Muscle of arm (tissue), 12 donors: ENCODE data around the gene RSPO3. TPM values are rescaled to one million over a fixed set of nuclear protein-coding genes. Genes with fewer than 3 reads are reported as not detected.

Experiments used
- DNase-seq: peaks from one replicate; pipeline ENCODE4 v3.0.0-alpha.2; 2013
- polyA plus RNA-seq, 12 donors: library from polyadenylated mRNA; unstranded; fragments of 120-200 nt; gene quantifications; one replicate each; pipeline ENCODE4 v1.2.1, GENCODE V29; 2013; ENCODE audit not compliant: insufficient read length in 12 of 12

Gene RSPO3
- polyA plus RNA-seq, 12 donors: 11.9 to 26.7 (median 18.2) TPM; not detected in 1

DNA sequence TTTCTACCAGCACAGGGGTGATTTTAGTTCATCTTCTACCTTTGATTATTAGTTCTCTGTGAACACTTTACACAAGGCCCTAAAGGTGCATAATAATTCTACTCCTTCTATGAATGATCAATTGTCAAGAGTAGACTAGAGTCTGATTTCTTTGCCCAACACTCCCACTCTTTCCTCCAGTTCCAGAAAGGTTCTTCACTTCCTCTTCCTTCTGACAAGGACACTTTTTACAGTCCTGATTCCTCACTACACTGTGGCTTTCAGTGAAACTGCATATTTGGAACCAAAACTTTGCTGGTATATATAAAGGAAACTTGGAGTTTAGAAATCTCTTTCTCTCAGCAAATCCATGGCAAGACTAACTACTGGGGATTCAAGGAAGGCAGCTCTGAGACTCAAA, 10.6 kb upstream of the RSPO3 start:
- DNase-seq: no peak

DNA sequence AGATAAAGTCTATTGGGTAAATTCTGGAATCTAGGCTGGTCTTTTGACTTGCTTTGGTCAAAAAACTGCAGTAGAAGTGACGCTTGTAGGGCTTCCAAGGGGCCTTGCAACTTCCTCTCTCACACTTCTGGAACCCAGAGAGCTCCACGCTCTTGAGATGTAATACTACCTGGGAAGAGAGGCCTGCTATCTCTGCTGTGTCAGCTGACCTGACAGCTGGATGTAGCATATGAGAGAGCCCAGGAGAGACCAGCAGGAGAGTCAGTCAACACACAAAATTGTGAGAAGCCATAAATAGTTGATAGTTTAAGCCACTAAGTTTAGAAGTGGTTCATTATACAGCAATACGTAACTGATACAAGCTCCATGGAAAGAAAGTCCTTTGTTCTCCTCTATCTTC, 7.8 kb upstream of the RSPO3 start:
- no peak for DNase-seq

DNA sequence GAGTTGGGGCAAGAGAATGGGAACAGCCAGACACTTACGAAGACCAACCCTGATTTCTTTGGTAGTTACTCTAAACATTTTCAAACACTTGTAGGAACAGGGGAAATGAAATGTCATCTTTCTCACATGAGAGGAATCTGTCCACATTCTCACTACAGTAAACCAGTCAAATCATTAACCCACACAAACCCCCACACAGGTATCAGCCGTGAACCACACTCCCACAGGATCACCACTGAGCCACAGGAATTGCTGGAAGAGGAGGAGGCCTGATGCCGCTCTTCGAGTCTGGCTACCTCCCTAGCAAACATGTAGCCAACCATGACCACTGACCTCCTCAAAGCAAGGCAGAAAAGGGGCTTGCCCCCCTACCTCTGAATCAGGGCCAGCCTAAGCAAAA, 6.9 kb upstream of the RSPO3 start:
- no peak for DNase-seq

DNA sequence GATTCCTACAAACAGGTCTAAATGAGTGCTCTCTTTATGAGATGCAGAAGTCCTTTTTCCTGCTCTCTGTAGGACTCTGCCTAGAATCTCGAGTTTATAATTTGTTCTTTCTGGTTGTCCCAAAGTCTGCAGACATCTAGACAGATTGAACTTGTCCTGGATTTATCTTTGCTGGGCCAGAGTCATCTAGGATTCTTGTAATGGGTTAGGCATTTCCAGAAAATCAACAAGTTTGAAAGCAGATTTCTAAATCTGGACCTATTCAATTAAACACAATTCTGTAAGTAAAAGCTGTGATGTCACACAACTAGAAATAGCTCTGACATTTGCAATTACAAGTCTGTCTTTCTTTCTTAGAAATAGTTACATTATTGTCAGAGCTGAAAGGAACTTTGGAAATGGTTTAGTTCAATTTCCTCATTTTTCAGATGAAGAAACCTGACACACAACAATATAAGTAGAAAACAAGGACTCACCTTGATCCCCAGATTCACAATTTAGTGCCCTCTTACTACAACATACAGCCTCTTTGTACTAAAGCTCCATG, 4.2 kb upstream of the RSPO3 start:
- no peak for DNase-seq

DNA sequence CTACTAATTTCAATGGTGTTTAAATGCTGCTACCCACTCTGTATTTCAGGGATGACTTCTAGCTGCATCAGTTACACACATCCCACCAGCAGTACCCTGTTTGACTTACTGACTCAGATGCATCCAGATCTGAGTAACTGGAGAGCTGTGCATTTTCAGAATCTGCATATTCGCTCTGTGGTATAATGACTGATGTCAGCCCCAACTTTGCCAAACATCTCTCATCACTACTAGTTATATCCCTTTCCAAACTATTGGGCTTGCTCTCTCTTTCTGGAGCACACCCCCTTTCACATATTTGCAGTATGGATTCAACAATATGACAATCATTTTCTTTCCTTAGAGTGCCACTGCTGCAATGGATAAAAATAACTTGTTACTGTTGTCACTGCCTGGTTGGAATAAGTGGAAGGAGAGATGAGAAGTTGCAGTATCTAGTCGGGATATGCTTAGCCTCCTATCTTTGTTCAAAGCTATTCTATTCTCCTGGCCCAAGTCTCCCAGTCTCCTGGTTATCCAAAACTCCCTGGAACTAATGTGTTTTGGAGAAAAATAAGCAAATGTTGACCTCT, 3.3 kb upstream of the RSPO3 start:
- peak; percentile 49 for DNase-seq

DNA sequence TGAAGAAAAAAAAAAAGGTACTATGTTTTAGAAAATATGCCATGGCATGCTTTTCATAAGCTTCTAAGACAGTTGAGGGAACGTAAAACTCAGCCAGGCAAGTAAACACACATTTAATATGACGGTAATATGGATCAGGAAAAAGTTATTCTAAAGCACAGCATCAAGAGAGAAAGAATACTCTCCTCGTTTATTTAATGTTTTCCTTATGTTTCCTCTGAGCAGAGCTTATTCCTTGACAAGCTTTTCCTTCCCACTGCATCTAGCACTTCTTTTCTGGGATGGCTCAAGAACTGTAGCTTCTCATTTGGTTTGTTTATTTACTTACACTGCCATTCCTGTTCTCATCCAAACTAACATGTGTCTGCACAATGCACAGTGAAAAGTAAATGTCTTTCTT, 2.7 kb upstream of the RSPO3 start:
- DNase-seq: peak; percentile 30

DNA sequence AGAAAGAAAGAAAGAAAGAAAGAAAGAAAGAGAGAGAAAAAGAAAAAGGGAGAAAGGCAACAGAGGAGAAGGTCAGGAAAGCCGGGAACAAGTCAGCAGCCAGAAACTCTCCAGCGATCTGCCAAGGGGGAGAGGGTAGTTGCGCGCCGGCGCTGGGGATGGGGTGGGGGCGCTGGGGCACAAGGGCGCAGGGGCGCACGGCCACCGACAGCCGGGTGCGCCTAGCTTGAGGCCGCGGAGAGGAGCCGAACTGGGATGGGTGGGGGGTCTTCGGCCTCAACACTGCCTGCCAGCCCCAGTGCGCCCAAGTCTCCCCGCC, 533 bp upstream of the RSPO3 start:
- DNase-seq: no peak

DNA sequence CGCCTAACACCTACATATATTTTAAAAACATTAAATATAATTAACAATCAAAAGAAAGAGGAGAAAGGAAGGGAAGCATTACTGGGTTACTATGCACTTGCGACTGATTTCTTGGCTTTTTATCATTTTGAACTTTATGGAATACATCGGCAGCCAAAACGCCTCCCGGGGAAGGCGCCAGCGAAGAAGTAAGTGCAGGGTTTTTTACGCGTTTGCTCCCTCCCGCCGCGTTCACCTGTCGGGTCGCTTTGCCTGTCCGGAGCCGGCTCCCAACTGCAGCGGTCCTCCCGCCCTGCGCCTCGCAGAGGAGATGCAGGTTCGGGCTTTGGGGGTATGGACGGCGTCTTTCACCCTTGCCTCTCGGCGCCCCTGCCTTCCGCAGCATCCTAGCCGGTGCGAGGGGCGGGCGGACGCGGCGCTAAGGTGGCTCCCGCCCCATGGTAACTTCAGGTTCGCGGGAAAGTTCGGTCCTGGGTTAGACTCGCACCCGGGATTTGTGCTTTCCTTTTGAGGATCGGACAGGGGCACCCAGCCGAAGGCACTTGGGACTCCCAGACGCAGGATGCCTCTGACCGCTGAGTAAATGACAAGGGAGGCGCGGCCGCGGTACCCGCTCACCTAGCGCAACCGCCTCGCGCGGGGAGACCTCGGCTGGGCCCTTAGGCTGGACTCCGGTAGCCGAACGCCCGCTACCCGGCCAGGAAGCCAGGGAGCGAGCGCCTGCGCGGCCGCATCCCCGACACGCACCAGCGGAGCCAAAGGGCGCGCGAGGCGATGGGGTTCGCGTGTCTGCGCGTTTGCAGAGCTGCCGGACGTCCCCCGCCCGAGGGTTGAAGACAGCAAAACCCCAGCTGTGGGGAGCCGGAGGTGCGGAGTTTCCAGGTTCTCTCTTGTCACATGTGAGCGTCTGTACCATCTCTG, 891 bp downstream of the RSPO3 start:
- peak; percentile 27 for DNase-seq

DNA sequence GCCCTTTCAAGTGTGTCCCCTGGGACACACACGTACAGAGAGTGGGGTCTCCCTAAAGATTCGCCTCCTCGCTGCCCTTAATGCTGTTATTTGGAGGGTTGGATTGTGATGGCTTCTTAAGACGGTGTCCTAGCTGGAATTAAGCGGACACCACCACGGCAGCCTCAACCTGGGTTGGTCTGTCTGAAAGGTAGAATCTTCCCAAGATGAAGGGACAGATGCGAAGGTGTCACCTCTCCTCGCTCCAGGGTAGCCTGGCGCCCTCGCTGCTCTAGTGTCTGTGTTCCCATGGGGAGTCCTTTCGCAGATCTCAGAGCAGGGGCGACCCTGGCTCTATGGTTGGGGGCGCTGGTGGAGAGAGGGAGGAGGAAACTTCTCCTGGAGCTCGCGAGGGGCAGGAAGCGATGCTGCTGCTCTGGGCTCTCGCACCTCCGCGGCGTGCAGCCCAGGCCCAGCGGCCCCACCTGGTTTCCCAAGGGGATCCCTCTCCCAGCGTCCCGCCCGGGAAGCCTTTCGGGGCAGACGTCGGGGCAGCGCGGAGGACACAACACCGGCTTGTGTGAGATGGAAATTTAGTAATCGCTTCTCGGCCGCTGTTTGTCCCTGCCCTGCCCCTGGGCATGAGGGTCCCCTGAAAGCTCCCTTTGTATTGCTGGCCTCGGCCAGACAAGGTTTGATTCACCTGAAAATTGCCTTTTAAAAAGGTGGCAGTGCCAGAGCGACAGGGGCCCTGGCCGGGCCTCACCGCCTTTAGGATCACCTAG, 1.7 kb downstream of the RSPO3 start:
- DNase-seq: no peak

DNA sequence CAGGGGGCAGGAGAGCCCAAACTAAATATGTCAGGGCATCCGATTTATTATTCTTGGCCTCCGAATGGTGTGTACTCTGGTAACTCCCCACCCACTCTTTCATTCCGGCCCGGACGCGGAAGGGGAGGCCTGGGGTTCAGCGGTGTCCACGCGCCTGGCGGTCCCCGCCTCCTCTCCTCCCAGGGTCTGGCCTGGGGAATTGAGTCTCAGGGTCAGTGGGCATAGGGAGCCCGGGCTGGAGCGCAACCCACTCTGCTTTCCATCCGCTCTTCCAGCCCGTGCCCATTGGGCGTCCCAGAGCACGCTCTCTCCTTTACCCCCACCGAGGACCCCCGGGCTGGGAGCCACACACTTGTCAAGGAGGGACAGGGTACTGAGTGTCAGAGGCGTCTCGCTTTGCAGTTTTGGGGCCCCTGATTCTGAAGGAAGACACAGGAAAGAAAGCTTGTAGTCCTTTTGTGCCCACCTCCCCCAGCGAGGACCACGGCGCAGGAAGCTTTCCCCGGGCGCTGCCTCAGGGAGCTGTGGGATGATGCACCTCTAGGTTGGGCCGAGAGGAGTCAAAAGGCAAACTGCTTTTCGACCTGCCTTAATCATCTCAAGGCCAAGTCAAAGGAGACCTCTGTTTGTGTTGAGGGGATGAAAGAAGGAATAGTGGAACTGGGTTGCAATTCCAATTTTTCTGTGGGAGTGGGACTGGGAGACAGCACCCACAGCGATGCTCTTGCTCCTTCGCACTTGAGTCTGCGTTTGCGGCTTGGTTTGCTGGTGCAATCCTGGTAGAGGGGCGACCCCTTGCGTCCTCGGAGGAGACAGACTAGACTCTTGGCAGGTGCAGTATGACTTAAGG, 2.5 kb downstream of the RSPO3 start:
- peak; percentile 85 for DNase-seq

DNA sequence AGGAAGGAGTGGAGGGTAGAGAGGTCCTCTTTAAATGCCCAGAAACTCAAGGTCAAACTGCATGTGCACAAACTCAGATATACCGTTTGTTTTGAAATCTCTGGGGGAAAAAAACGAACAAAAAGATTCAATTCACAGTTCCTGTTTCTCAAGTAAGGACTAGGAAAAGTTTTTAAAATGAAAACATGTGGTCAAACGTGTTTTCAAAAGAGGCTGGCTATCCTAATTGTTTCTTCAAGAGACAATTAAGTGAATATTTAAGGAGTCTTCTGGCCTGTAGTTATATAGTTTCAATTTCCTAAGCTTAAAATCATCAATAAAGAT, 3.1 kb downstream of the RSPO3 start:
- no peak for DNase-seq

DNA sequence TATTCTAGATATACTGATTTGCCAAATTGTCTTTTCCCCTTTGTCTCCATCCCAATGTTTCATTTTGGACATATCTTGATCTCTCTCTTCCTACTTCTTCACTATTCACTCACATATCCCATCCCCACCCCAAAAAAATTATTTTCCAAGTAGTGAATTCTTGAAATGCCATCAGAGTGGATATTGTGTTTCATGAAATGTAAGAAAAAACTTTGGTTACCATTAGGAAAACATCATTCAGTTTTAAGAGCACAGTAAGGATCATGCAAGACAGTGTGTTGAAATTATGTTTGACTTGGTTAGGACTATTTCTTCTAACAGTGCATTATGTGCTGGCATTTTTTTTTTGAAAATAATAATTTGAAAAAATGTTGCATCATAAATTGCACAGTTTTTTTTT, 5.7 kb downstream of the RSPO3 start:
- DNase-seq: no peak

DNA sequence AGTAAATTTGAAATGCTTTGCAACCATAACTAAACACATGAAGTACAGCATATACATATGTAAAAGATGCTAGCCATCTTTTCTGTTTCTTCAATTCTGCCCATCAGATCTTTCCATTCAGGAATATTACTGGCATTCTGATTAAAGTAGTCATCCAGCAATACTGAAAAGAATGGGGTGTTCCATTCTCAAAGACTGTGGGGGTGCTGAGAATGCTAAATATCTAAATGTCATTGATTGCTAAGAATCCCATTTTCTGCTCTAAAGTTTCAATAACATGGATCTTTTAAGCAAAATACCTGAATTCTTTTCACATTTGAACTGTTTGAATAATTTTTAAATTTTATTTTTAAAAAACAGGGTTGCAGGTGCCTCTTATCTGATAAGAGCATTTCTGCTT, 6.2 kb downstream of the RSPO3 start:
- DNase-seq: no peak

DNA sequence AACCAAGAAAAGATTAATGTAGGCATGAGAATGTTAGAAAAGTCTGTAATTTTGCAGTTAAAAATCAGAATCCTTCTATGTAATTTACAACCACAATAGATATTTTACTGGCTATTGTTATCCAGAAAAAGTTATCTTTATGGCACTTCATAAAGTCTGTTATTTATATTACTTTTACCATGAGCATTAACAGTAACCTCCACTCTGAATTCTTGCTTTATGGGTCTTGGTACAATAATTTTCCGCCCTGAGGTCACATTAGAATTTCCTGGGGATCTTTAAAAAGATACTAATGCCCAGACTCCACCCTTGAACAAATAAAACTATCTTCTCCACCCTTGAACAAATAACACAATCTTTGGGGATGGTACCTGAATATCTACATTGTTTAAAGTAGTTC, 9.6 kb downstream of the RSPO3 start:
- DNase-seq: no peak

DNA sequence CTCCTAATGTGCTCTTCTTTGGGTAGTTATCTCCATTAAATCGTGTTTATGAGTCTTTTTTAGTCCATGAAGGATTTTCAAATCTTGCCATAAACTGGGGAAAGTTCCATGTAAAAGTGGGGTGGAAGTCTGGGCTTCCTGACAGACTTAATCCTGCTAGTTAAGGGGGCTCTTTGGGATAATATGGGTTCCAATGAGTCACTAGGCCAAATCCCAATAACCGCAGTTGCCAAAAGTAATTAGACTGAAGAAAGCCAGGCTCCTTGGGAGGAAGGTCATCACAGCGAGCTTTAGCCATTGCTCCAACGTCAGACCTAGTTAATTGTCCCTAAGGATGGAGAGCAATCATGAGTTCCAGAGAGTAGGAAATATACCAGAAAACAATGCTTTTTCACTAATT, 10.8 kb downstream of the RSPO3 start:
- no peak for DNase-seq

DNA sequence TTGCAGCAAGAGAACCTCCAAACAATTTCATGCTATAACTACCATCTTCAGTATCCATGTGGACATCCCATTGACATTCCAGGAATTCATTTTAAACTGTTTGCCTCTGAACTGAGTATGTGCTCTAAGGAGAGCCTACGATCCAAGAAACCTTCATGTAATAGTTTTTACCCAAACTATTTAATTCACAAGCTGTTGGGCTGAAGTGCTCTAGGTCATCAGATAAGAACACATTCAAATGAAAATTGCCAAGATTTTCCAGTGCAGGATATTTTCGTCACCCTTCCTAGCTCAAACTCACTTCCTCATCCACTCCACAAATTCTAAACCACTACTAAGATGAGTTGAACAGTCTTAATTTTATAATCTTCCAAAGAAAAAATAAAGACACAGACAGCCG, 12.8 kb downstream of the RSPO3 start:
- DNase-seq: no peak

DNA sequence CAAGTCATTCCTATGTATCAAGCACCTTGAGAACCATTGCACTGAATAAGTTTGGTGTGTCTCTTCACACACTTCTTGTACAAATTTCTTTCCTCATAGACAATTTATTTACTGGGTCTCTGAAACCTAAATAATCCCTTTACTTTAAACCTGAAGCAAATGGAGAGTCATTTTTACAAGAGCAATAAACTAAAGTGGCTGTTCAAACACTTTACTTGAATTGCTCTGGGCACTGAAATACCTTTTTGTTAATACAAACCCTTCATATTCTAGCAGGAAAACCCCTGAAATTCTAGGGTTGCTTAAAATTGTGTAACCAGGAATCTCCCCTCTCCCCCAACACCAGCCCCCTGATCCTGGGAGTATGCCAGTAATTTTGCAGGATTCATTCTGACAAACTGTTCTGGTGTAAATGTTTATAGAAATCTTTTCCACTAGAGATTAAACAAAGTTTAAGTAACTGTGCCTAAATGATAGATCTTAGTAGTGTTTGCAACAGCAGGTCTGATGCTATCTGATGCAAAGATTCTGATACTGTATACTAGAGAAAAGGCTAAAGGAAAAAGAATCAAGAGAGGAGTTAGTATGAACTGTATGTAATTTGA, 13.4 kb downstream of the RSPO3 start:
- no peak for DNase-seq

DNA sequence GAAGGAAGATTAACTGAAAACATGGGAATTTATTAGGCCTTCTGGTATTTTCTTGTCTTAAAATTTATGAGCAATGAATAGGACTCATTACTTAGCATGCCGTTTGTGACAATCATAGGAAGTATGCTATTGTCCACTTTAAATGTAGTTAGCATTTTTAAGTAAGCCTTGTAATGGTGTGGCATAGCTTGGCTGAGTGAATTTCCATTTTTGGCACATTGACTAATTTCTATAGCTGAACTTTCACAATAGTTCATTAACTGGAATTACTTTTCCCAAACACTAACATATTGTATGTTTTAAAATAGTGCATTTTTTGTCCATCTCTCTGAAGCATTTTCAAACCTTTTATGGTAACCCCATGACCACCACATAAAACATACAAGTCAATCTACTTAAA, 15.7 kb downstream of the RSPO3 start:
- no peak for DNase-seq

DNA sequence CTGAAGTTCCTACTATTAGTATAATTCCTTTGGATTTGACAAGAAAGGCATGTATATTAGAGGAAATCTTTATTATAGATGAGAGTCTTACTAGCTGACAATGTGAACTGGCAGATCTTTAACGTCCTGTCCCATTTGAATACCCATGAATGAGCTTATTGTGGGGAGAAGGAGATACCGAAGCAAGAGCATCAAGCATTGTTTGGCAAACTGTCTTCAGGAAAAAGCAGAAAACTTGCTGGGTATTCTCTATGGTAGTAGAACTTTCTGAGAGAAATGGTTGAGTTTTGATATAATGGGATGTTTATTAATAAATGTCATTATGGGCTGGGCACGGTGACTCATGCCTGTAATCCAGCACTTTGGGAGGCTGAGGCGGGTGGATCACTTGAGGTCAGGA, 18.3 kb downstream of the RSPO3 start:
- no peak for DNase-seq

DNA sequence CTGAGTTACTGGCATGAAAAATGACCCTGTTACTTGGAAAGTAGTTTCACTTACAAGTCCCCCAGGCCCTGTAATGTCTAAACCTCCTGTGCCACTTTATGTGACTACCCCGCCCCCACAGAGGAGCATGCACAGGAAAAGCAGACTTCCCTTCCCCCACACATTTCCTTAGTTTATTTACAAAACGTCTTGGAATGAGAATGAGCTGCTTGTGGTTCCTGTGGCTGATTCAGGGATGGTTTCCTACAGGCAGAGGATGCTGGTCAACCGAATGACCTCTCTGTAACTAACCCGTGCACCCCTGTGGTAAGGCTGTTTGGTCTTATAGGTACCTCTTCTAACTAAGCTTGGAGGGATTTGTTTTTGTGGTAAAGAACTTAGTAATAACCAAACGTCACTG, 28.5 kb downstream of the RSPO3 start:
- no peak for DNase-seq

DNA sequence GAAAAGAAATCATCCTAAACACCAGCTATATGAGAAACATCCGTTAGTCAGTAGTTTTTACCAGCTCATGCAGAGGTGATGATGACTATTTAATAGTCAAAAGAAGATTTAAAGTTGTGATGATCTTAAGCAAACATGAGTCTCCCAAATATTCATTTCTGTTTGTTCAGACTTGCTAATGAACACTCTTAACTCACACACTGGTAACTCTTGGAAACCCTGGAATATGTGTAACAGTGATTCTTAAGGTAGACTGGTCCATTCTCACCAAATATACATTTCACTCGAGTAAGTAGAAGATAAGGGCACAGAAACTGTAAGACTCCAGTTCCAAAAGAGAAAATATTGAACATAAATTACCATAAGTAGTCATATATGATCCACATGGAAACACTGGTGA, 29.1 kb downstream of the RSPO3 start:
- no peak for DNase-seq

DNA sequence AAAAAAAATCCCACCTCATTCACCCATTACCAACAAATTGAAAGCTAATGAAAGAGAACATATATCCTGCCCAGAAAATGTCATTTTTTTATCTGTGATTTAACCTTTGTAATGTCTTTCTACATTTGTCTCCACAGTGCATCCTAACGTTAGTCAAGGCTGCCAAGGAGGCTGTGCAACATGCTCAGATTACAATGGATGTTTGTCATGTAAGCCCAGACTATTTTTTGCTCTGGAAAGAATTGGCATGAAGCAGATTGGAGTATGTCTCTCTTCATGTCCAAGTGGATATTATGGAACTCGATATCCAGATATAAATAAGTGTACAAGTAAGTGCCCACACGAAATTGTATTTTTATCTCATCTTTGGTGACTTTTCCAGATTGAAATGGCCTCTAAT, 30.0 kb downstream of the RSPO3 start:
- no peak for DNase-seq
